ENCODE measurements around the gene SEM1. TPM values are rescaled to one million over a fixed set of nuclear protein-coding genes. Genes with fewer than 3 reads are reported as not detected.

The SEM1 gene
- total RNA-seq, 1 experiment from 2014 or later, result 45.8 TPM

GRCh38 chr7:96640054-96640453 is 69.6 kb downstream of the SEM1 start:
- no peaks in the 10 kb centered on the region; the same call in 1 of the 2 replicates for H3K9me2 ChIP-seq (replicated peaks; ENCODE audit: insufficient read depth, low read length)
- H3K4me2 ChIP-seq (ENCODE audit: low read depth, low read length, poor library complexity, severe bottlenecking), result no peak overlapping the region
- H2AFZ ChIP-seq (ENCODE audit: low read length), result no peak overlapping the region
- no peak for DNase-seq
- 0 out of 2 replicates have a peak, but pooled peaks cover 2% of the 10 kb centered on the region for H3K4me1 ChIP-seq (ENCODE audit: low read length)
- H3K79me2 ChIP-seq (ENCODE audit: low read length), result no peaks in the 10 kb centered on the region
- H4K20me1 ChIP-seq (ENCODE audit: insufficient read depth, low read depth, low read length), result no peaks in the 10 kb centered on the region
- H3K27me3 ChIP-seq (ENCODE audit: low read length), result 0 out of 2 replicates have a peak, but pooled peaks cover 3% of the 10 kb centered on the region
- H3K36me3 ChIP-seq (ENCODE audit: insufficient read depth, low read length), result no peaks in the 10 kb centered on the region
- no peak overlapping the region for H3K27ac ChIP-seq (ENCODE audit: low read length)
- H3K4me3 ChIP-seq (ENCODE audit: low read length), result no peak overlapping the region
- H3K9me3 ChIP-seq (ENCODE audit: low read length), result no peaks in the 10 kb centered on the region
- no peak overlapping the region for H3K9ac ChIP-seq (ENCODE audit: low read length)

Data from Karpas-422 (cell line).